Ishikawa (cell line): ENCODE results near the gene SUMO3.

Experiments
- CEBPB ChIP-seq: IDR thresholded peaks from 2 replicates; pipeline ENCODE4 v1.6.1; 2012
- EP300 ChIP-seq: IDR thresholded peaks from 2 replicates; pipeline ENCODE4 v1.6.1; 2012; ENCODE audit warnings: borderline replicate concordance
- FOXM1 ChIP-seq: IDR thresholded peaks from 2 replicates; pipeline ENCODE4 v1.6.1; 2012; ENCODE audit warnings: low read depth, borderline replicate concordance
- RAD21 ChIP-seq: IDR thresholded peaks from 2 replicates; pipeline ENCODE4 v1.6.1; 2012; ENCODE audit warnings: low read depth
- TAF1 ChIP-seq: IDR thresholded peaks from 2 replicates; pipeline ENCODE4 v1.6.1; 2012; ENCODE audit warnings: low read depth, mild to moderate bottlenecking
- YY1 ChIP-seq: IDR thresholded peaks from 2 replicates; pipeline ENCODE4 v1.6.1; 2012; ENCODE audit warnings: low read depth
- ZBTB7A ChIP-seq: IDR thresholded peaks from 2 replicates; pipeline ENCODE4 v1.6.1; 2012; ENCODE audit warnings: low read depth
- TF ChIP-seq, protein P1 (sequence below): IDR thresholded peaks from 2 replicates; pipeline ENCODE4 v1.6.1; 2012
- TF ChIP-seq, protein P2 (sequence below): IDR thresholded peaks from 2 replicates; pipeline ENCODE4 v1.6.1; 2012; ENCODE audit warnings: low read depth, mild to moderate bottlenecking

DNA sequence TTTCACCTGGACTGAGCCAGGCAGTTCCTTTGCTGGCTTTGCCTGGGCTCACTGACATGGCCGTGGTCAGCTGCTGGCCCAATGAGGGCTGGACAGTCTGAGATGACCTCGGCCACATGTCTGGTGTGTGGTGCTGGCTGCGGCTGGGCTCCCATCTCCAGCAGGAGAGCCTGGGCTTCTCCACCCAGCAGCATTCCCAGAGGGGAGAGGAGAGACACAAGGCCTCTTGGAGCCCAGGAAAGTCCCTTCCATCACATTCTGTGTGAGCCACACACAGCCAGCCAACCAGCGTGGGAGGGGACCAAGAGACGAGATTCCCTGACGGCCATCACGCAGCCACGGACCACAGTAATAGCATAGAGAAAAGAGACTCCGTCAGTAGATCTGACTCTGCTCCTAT lies 21.1 kb upstream of the SUMO3 start:
- TF ChIP-seq CEBPB (no peak), RAD21 (no peak), EP300 (no peak), TAF1 (no peak), FOXM1 (no peak), ZBTB7A (no peak), YY1 (no peak)
- TF ChIP-seq, protein P1, sequence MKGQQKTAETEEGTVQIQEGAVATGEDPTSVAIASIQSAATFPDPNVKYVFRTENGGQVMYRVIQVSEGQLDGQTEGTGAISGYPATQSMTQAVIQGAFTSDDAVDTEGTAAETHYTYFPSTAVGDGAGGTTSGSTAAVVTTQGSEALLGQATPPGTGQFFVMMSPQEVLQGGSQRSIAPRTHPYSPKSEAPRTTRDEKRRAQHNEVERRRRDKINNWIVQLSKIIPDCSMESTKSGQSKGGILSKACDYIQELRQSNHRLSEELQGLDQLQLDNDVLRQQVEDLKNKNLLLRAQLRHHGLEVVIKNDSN = no peak
- TF ChIP-seq, protein P2, sequence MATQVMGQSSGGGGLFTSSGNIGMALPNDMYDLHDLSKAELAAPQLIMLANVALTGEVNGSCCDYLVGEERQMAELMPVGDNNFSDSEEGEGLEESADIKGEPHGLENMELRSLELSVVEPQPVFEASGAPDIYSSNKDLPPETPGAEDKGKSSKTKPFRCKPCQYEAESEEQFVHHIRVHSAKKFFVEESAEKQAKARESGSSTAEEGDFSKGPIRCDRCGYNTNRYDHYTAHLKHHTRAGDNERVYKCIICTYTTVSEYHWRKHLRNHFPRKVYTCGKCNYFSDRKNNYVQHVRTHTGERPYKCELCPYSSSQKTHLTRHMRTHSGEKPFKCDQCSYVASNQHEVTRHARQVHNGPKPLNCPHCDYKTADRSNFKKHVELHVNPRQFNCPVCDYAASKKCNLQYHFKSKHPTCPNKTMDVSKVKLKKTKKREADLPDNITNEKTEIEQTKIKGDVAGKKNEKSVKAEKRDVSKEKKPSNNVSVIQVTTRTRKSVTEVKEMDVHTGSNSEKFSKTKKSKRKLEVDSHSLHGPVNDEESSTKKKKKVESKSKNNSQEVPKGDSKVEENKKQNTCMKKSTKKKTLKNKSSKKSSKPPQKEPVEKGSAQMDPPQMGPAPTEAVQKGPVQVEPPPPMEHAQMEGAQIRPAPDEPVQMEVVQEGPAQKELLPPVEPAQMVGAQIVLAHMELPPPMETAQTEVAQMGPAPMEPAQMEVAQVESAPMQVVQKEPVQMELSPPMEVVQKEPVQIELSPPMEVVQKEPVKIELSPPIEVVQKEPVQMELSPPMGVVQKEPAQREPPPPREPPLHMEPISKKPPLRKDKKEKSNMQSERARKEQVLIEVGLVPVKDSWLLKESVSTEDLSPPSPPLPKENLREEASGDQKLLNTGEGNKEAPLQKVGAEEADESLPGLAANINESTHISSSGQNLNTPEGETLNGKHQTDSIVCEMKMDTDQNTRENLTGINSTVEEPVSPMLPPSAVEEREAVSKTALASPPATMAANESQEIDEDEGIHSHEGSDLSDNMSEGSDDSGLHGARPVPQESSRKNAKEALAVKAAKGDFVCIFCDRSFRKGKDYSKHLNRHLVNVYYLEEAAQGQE = no peak
